ENCODE data around the gene IKZF1.

IKZF1 gene

GRCh38 chr7:50262916-50263690, 41.4 kb upstream of the IKZF1 start:
- Histone ChIP-seq H3K4me3 (ENCODE audit: low read length) (no peak overlapping the region), H3K4me1 (ENCODE audit: low read length) (peaks cover 13% of the 10 kb centered on the region), H3K4me2 (ENCODE audit: low read depth, low read length) (no peak overlapping the region), H3F3A (ENCODE audit: insufficient read depth, low read length) (0 out of 2 replicates have a peak, but pooled peaks cover 5% of the 10 kb centered on the region), H3K36me3 (replicated peaks; ENCODE audit: insufficient read depth, low read length) (no peaks in the 10 kb centered on the region), H3K79me2 (ENCODE audit: low read length) (no peaks in the 10 kb centered on the region), H4K20me1 (ENCODE audit: insufficient read depth, low read length) (no peaks in the 10 kb centered on the region), H3K27ac (ENCODE audit: low read length) (no peak overlapping the region), H3K9me2 (replicated peaks; ENCODE audit: insufficient read depth, low read length) (no peaks in the 10 kb centered on the region), H3K9me3 (replicated peaks; ENCODE audit: insufficient read depth, low read length) (no peaks in the 10 kb centered on the region), H3K27me3 (replicated peaks; ENCODE audit: insufficient read depth, low read length) (no peaks in the 10 kb centered on the region), H3K9ac (ENCODE audit: low read length) (no peak overlapping the region), H2AFZ (ENCODE audit: low read length) (no peak overlapping the region; the same call in 1 of the 2 replicates)
- TF ChIP-seq EZH2phosphoT487 (IDR thresholded peaks at IDR 0.05; ENCODE audit: low read length): no peak
- no peak for TF ChIP-seq EZH2 (optimal IDR thresholded peaks at IDR 0.05; ENCODE audit: low read depth, low read length)
- no peak for TF ChIP-seq CTCF (IDR thresholded peaks at IDR 0.05; ENCODE audit: low read length)
- DNase-seq: peak; percentile 19

- 0 out of 2 replicates have a peak, but pooled peaks cover 5% of the 10 kb centered on the region for H3F3A ChIP-seq (ENCODE audit: insufficient read depth, low read length)
- no peaks in the 10 kb centered on the region for H3K36me3 ChIP-seq (replicated peaks; ENCODE audit: insufficient read depth, low read length)
- H3K4me1 ChIP-seq (ENCODE audit: low read length): peaks cover 13% of the 10 kb centered on the region
- no peaks in the 10 kb centered on the region for H3K27me3 ChIP-seq (replicated peaks; ENCODE audit: insufficient read depth, low read length)
- H3K4me2 ChIP-seq (ENCODE audit: low read depth, low read length): peak overlapping the region; percentile 4; the same call in 1 of the 2 replicates
- no peak overlapping the region for H2AFZ ChIP-seq (ENCODE audit: low read length)
- H3K79me2 ChIP-seq (ENCODE audit: low read length): no peaks in the 10 kb centered on the region
- H3K9me3 ChIP-seq (replicated peaks; ENCODE audit: insufficient read depth, low read length): no peaks in the 10 kb centered on the region
- no peak for DNase-seq
- TF ChIP-seq CTCF (IDR thresholded peaks at IDR 0.05; ENCODE audit: low read length): no peak
- TF ChIP-seq EZH2 (optimal IDR thresholded peaks at IDR 0.05; ENCODE audit: low read depth, low read length): no peak
- H3K4me3 ChIP-seq (ENCODE audit: low read length): no peak overlapping the region
- no peaks in the 10 kb centered on the region for H4K20me1 ChIP-seq (ENCODE audit: insufficient read depth, low read length)
- H3K9me2 ChIP-seq (replicated peaks; ENCODE audit: insufficient read depth, low read length): no peaks in the 10 kb centered on the region
- H3K9ac ChIP-seq (ENCODE audit: low read length): no peak overlapping the region
- no peak overlapping the region for H3K27ac ChIP-seq (ENCODE audit: low read length)
These were observed 39.6 kb upstream of the IKZF1 start for GRCh38 chr7:50264908-50265307.

- H3K9ac ChIP-seq (ENCODE audit: low read length): no peak overlapping the region
- no peak overlapping the region for H3K4me3 ChIP-seq (ENCODE audit: low read length)
- H3F3A ChIP-seq (ENCODE audit: insufficient read depth, low read length): 0 out of 2 replicates have a peak, but pooled peaks cover 5% of the 10 kb centered on the region
- no peaks in the 10 kb centered on the region for H3K36me3 ChIP-seq (replicated peaks; ENCODE audit: insufficient read depth, low read length)
- H3K27me3 ChIP-seq (replicated peaks; ENCODE audit: insufficient read depth, low read length): no peaks in the 10 kb centered on the region
- H3K4me1 ChIP-seq (ENCODE audit: low read length): peaks cover 13% of the 10 kb centered on the region
- no peak overlapping the region for H2AFZ ChIP-seq (ENCODE audit: low read length)
- no peak overlapping the region for H3K27ac ChIP-seq (ENCODE audit: low read length)
- no peaks in the 10 kb centered on the region for H3K9me2 ChIP-seq (replicated peaks; ENCODE audit: insufficient read depth, low read length)
- TF ChIP-seq CTCF (IDR thresholded peaks at IDR 0.05; ENCODE audit: low read length): no peak
- H3K9me3 ChIP-seq (replicated peaks; ENCODE audit: insufficient read depth, low read length): no peaks in the 10 kb centered on the region
- H3K4me2 ChIP-seq (ENCODE audit: low read depth, low read length): no peak overlapping the region
- no peaks in the 10 kb centered on the region for H3K79me2 ChIP-seq (ENCODE audit: low read length)
- DNase-seq: no peak
- H4K20me1 ChIP-seq (ENCODE audit: insufficient read depth, low read length): no peaks in the 10 kb centered on the region
These were observed 38.4 kb upstream of the IKZF1 start for GRCh38 chr7:50265968-50266634.

Data from MM.1S (cell line).